GM19239 (cell line): ENCODE data around the gene GPC3.
"Not testable (repeated sequence)": the region's sequence is repeated elsewhere in the genome, so short reads cannot be mapped to it uniquely, and the experiment has no call there.

ENCODE experiments used
- DNase-seq: peaks from one replicate; pipeline ENCODE4 v3.0.0; 2011; ENCODE audit warnings: low spot score; ENCODE audit not compliant: insufficient read length
- FAIRE-seq: peaks from 2 replicates; lab custom pipeline; 2011; peaks lifted over from hg19 to GRCh38; lab: Jason Lieb, UNC

Gene GPC3

GRCh38 chrX:133985164-133985966, at the start of gene GPC3:
Gene GPC3 (minus strand): TSS chrX:133985594.
- DNase-seq = peak; percentile 13
- FAIRE-seq = no peak

- FAIRE-seq (no peak), DNase-seq (no peak)
These were observed 47.0 kb upstream of the GPC3 start for GRCh38 chrX:134032441-134032840.

- peak; percentile 48 for FAIRE-seq
- DNase-seq = no peak
These were observed 41.3 kb upstream of the GPC3 start for GRCh38 chrX:134026565-134027311.

- DNase-seq (no peak), FAIRE-seq (peak; percentile 64)
These were observed 40.7 kb upstream of the GPC3 start for GRCh38 chrX:134025986-134026545.

GRCh38 chrX:134024686-134025377, 39.4 kb upstream of the GPC3 start:
- DNase-seq (no peak), FAIRE-seq (no peak)

GRCh38 chrX:134023851-134024281, 38.5 kb upstream of the GPC3 start:
- DNase-seq (no peak), FAIRE-seq (no peak)

DNA sequence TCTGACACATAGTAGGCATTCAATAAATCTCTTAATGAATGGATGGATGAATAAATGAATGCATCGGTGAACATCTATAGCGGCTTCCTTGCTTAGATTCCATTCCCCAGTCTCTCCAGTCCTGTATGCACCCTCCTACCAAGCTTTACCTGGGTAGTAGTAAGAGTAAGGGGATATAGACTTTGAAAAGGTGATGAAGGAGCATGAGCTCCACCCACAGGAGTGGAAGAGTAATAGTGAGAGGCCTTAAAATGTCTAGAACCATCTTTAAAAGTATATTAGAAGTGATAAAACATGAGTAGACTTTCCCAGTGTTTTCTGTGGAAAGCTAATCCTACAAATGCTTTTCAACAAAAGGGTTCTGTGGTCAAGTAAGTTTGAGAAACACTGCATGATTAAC, 35.5 kb upstream of the GPC3 start:
- FAIRE-seq (no peak), DNase-seq (no peak)

DNA sequence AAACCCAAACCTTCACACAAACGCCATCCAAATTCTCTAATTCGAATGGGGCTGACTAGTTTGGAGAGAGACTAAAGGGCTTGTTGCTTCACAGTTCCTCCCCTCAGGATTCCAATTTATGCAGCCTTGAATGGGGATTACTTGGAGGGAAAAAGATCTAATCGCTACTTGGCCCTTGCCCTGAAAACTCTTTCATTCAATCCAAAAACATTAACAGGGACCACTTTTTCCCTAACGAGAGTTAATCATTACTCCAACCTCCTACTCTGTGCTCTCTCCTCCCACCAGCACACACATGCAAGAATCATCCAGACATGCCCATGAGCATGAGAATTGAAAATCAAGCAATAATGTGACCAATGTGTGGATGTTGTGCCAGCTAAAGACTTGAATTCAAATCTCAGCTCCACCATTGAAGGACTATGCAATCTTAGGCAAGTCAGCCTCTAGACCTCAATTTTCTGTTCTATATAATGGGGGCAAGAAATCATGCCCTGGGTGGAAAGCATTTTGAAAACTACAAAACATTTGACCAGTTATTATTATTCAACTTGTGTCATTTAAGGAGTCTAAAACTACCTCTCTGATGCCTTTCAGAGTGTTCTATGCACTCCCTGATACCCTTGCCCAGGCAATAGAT, 34.3 kb upstream of the GPC3 start:
- DNase-seq = no peak
- no peak for FAIRE-seq

GRCh38 chrX:134016309-134016708, 30.9 kb upstream of the GPC3 start:
- not testable (repeated sequence) for DNase-seq, FAIRE-seq

DNA sequence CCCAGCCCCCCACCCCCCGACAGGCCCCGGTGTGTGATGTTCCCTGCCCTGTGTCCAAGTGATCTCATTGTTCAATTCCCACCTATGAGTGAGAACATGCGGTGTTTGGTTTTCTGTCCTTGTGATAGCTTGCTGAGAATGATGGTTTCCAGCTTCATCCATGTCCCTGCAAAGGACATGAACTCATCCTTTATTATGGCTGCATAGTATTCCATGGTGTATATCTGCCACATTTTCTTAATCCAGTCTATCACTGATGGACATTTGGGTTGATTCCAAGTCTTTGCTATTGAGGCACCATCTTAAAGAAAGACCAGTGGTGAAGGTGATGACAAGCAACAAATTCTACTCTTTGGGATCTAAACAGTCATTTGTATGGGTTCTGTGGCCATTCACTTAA, 30.1 kb upstream of the GPC3 start:
- not testable (repeated sequence) for DNase-seq, FAIRE-seq

- DNase-seq (no peak), FAIRE-seq (no peak)
These were observed 28.1 kb upstream of the GPC3 start for GRCh38 chrX:134013524-134013923.

GRCh38 chrX:134013092-134013497, 27.7 kb upstream of the GPC3 start:
- FAIRE-seq = no peak
- DNase-seq = no peak

DNA sequence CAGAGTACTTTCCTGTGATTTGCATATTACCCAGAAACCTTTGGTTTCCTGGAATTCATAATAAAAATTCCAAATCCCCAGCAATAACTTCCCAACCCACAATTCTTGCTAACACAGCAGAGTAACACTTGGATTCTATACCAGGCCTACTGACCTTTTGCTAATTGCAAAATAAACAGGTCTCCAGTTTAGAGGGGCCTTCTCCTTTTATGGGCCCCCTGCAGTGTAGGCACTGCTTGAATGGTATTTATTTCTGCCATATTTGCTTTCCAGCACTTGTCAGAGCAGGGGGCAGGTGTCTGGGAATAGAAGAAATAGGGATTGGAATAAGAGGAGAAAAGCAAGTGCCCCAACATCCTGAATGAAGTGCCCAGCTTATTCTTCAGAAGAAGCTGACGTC, 25.3 kb upstream of the GPC3 start:
- DNase-seq = no peak
- no peak for FAIRE-seq

- no peak for FAIRE-seq
- DNase-seq = no peak
These were observed 22.3 kb upstream of the GPC3 start for GRCh38 chrX:134007716-134008115.

DNA sequence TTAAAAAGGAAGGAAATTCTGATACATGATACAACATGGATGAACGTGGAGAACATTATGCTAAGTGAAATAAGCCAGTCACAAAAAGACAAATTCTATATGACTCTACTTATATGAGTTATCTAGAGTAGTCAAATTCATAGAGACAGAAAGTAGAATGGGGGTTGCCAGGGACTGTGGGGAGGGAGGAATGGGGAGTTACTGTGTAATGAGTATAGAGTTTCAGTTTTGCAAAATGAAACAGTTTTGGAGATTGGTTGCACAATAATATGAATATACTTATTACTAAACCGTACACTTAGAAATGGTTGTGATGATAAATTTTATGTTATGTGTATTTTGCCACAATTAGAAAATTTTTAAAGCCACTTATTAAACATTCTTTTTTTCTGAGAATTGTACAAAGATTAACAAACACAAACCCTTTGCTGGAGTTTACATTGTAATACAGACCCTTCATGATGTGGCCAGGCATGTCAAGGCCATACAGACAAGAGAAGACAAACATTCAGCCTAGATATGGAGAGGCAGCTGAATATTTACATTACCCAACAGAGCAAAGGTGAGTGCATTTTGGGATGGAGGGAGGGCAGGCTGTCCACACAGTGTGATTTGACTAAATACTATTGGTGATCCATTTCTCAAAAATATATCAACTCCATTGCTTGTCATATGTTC, 21.2 kb upstream of the GPC3 start:
- FAIRE-seq = no peak

GRCh38 chrX:134004084-134004483, 18.7 kb upstream of the GPC3 start:
- DNase-seq (no peak), FAIRE-seq (no peak)

More for the DNA sequence above, 21.2 kb upstream of the GPC3 start:
- no peak for DNase-seq

DNA sequence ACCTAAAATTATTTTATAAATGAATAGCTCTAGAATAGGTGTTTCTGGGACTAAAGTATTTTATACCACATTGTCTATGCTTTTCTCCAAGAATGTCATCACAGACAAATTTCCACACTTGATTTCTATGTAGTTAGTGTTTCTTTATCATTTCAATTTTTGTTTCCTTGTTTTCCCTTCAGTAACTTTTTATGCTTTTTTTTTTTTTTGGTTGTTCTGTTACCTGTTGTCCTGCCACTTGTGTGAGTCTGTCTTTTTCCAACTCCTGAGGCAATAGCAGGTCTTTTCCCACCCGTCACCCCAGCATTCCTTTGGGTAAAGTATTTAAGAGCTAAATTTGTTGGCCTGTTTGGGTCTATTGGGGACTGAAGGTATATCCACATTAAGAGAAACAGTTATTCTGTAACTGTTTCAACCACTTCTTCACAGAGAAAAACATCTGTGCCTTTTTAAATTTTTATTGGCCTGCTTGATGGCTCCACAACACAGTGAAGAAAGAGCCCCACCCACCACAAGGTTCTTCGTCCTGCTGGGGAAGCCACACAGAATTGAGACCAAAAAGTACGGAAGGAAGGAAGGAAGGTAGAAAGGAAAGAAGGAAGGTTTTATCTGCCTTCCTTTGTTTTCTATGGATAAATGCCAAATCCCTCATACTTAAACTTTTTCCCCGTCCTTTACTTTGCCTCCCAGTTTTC, 17.7 kb upstream of the GPC3 start:
- no peak for DNase-seq
- FAIRE-seq = no peak

- no peak for FAIRE-seq
- no peak for DNase-seq
These were observed 15.2 kb upstream of the GPC3 start for GRCh38 chrX:134000260-134001245.
